ENCODE data around the gene TMEFF2. TPM values are rescaled to one million over a fixed set of nuclear protein-coding genes. Genes with fewer than 3 reads are reported as not detected.

The TMEFF2 gene
- total RNA-seq, 1 donor from 2014 or later: 6.5 TPM

DNA sequence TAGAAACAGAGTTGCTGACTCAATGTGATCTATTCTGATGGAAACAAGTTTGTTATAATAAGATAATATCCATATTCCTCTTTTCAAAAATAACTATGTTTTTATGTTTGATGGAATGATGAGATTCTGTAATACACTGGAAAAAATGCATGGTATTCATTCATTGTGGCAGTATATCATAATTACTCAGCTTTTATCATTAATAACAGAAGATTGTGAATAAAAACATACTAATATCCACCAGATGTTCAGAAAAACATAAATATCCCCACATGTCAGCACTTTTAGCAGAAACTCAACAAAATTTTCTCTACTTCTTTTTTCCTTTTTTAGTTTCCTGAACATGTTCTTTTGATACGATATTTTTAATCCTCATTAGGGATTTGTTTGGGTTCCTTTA, 217.0 kb downstream of the TMEFF2 start:
- DNase-seq (ENCODE audit: low read depth): no peak

DNA sequence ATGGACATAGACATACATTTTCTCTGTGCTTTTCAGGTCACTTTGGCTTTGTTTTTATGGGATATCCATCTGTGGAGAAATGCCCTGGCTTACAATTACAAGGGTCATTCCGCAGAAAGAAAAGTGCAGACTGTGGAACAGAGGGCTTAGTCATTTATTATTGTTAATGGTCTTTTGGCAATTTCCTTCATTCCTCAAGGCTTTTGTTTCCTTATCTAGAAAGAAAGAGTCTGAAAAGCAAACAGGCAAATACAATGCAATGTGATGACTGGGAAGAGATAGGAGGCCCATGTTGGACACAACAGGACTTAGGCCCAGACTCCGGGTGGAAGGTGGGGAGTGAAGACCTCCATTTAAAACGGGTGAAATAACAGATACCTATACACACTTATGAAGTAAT, 218.3 kb downstream of the TMEFF2 start:
- peak; percentile 42 for DNase-seq (ENCODE audit: low read depth)

- DNase-seq (ENCODE audit: low read depth): no peak
Observed at GRCh38 chr2:191974676-191975075, 220.1 kb downstream of the TMEFF2 start.

DNA sequence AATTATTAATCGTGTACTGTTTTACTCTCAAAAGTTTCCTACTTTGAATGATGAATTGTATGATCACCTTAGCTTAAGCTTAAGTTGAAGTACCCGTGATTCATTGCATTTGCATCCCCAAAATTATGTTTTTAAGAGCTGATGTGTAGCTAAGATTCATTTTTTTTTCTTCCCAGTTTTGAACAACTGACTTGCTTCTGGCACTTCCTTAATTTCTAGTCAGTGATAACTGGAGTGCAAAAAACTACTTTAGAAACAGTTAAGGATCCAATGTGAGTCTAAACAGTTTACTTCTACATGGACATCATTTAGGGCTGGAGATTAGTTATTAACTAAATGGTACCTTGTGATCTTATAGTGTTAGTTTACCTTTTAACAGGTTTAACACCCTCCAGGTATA, 223.9 kb downstream of the TMEFF2 start:
- DNase-seq (ENCODE audit: low read depth): no peak

- no peak for DNase-seq (ENCODE audit: low read depth)
Observed at GRCh38 chr2:191968120-191968519, 226.6 kb downstream of the TMEFF2 start.

DNA sequence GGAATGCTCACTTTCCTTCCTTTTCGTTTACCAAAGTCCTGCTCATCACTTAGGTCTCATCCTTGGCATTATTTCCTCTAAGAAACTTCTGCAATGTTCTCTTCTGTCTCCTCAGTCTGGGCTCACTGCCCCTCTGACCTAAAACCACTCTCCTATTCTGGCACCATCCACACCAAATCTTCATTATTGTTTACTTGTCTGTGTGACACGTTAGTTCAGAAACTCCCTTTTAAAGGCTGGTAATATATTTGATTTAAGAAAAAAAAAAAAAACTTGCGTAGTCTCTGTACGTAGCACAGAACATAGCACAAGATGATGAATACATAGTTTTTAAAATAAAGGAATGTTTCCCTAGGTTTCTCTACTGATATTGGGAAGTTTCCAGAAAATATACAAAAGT, 229.0 kb downstream of the TMEFF2 start:
- DNase-seq (ENCODE audit: low read depth): no peak

DNA sequence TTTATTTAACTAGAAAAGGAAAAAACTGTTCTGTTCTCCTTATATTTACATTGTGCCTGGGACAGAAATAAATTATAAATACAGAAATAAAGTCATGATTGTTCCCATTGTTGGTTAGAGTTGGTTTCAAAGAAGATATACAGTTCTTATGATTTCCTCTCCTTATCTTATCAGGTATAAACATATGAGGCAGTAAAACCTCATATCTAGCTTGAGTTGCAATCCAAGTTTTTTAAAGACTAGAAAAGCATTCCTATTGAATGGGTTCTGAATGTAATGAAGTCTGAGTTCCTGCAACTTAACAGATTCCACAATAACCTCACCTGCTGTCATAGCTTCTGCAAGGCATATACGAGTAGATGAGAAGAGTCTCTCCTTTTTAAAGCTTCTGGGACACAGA, 233.2 kb downstream of the TMEFF2 start:
- DNase-seq (ENCODE audit: low read depth): no peak

DNA sequence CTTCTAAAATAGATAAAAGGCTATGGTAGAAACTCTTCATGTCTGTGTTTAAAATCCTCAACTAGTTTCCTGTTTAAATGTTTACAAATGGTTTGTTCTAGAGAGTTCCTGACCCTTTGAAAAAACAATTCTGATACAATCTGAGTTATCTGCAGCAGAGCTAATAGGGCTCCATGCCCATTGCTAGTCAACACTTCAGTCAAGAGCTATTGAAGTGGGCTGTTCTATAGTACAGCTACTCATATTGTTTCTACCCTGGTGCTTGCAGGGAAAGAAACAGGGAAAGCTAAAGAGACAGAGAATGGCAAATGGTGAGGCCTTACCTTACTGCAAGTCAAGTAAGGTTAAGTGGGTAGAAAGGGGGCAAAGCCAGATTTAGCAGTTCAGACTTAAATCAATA, 235.5 kb downstream of the TMEFF2 start:
- DNase-seq (ENCODE audit: low read depth): no peak

DNA sequence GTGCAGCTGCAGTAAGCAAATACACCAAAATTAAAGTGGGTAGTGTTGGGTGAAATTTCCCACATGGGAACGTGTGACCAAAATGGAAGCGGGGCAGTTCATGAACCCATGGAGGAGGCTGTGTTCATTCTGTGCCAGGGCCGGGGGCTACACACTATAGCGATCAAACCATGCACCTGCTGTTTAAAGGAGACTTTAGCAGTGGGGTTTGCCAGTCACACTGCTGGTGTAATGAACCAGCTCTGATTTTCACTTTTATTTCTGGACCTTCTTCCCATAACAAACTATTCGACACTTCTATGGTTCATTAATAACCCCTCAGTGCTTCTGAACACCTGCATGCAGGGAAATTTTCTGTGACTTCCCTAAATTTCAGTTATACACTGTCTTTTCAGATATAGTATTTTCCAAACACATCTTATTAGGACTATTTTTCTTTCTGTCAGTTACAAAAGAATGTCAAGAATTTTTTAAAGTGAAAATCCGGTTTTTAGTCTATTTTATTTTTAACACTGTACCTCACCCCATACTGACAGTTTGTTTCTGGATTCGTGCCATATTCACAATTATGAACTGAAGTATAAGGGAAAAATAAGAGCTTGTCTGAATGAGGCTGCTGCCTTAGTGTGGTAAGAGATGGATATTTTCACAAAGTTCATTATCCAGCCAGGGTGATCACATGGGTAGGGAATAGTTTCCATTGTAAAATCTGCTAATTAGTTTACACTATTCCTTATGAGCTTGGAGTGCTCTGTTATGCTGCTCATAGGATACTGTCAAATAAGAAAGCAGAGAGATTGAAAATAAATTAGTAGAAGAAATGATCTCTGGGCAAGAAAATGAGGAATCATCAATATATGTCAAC, 236.5 kb downstream of the TMEFF2 start:
- DNase-seq (ENCODE audit: low read depth): no peak

- DNase-seq (ENCODE audit: low read depth): no peak
Observed at GRCh38 chr2:191954451-191954850, 240.3 kb downstream of the TMEFF2 start.

GRCh38 chr2:191952515-191953270, 242.0 kb downstream of the TMEFF2 start:
- no peak for DNase-seq (ENCODE audit: low read depth)

DNA sequence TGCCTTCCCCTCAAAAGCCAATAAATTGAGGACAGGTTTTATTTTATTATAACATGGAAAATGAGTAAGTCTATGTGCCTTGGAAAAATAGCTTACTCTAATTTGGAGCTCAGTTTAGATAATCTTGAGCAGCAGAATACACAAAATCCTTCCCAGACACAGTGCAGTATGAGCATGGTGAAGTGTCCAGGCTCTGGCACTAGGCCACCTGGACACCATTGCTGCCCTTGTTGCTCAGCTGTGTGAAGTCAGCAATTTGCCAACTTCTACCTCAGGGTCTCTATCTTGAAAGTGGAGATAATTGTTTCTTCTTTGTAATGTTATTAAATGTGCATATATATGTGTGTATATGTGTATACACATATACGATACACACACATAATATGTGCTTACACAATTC, 242.9 kb downstream of the TMEFF2 start:
- DNase-seq (ENCODE audit: low read depth): no peak

- DNase-seq (ENCODE audit: low read depth): no peak
Observed at GRCh38 chr2:191951376-191951775, 243.4 kb downstream of the TMEFF2 start.

GRCh38 chr2:191950132-191950874, 244.4 kb downstream of the TMEFF2 start:
- DNase-seq (ENCODE audit: low read depth): peak; percentile 52

- DNase-seq (ENCODE audit: low read depth): no peak
Observed at GRCh38 chr2:191947235-191947634, 247.5 kb downstream of the TMEFF2 start.

GRCh38 chr2:191946471-191947182, 248.1 kb downstream of the TMEFF2 start:
- no peak for DNase-seq (ENCODE audit: low read depth)

DNA sequence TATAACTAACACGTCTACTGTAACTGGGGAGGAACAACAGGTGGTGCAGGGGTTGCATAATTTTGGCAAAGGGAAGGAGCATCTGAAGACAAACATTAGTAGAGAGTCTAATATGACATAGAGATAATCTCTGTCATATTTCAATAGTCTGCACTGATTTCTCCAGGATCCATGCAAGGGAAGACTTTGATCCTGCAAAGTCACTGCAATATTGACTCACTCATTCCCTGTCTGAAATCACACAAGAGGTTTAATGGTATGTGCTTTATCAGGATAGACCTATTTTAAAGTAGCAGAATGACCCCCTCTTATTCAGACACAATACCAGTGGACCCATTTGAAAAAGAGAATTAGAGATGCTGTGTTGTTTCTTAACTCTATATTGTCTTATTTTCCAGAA, 249.1 kb downstream of the TMEFF2 start:
- no peak for DNase-seq (ENCODE audit: low read depth)

DNA sequence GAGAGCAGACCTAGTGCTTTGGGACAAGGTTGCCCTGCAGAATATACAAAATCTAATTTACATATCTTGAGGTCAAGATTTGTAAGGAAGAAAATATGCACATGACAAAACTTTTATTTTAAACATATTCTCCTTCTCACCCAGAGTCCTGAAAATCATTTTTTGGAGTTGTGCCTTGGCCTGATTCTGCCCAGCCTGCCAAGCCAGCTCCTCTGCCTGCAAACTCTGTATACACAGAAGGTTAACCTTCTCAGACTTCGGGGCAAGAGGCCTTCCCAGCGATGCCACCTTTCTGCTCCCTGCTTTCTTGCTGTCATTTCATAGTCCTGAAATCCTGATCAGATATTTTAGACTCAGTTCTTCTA, 252.0 kb downstream of the TMEFF2 start:
- DNase-seq (ENCODE audit: low read depth): no peak

DNA sequence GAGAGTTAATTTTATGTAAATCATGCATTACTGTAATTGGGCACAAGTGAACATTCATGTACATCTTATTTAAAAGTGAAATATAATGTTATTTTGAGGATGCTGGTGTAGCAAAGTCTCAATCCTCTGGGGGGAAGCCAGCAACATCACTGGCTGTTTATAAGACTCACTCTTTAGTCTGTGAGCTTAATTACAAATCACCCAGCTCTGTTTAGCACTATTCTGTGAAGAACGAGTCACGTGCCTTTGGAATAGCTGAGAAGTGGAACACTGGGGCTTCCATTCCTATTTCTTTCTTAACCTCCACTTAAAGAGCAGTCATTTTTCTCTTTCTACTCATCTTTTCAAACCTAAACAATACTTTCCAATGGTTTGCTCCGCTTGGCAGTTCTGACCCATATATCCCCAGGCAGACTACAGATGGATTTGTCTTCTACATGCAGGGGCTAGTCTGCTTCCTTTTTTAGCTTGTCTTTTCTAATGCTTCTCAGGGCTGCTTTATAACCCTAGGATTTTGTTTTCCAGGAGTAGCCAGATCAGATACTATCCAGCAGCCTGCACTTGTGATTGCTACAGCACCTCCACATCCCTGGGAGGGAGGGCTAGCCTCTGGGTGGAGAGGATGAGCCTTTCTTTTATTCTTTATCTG, 252.5 kb downstream of the TMEFF2 start:
- DNase-seq (ENCODE audit: low read depth): no peak

GRCh38 chr2:191941376-191941929, 253.3 kb downstream of the TMEFF2 start:
- DNase-seq (ENCODE audit: low read depth): no peak

Measured in myocyte (in vitro differentiated cells).